Glomerular visceral epithelial cell (primary cell): ENCODE measurements around the gene RASL11B.

Experiments used
- DNase-seq: peaks from one replicate; pipeline ENCODE4 v3.0.0-alpha.2; 2016; ENCODE audit errors: extremely low spot score

RASL11B gene

GRCh38 chr4:52873861-52874343 is 11.8 kb downstream of the RASL11B start:
- no peak for DNase-seq

DNA sequence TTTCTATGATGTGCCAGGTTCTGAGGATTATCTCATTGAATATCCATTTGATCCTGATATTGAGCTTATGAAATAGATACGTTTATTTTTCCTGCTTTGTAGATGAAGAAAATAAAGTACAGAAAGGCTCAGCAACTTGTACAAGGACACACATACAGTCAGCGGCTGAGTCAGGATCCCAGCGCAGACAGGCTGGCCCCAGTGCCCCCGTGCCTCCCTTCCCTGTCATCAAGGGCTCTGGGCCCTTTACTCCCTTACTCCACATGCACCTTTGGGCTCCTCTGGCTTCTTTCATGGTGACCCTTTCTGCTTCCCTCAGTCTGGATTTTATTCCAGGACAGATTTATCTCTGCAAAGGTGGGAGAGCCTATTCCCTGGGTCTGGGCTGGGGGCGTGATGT is 12.8 kb downstream of the RASL11B start:
- no peak for DNase-seq

GRCh38 chr4:52876069-52876468 is 14.0 kb downstream of the RASL11B start:
- no peak for DNase-seq

GRCh38 chr4:52877036-52877435 is 14.9 kb downstream of the RASL11B start:
- DNase-seq, result no peak

- no peak for DNase-seq
These were observed 15.6 kb downstream of the RASL11B start for GRCh38 chr4:52877694-52878093.

GRCh38 chr4:52879471-52879870 is 17.4 kb downstream of the RASL11B start:
- no peak for DNase-seq

GRCh38 chr4:52880994-52881393 is 18.9 kb downstream of the RASL11B start:
- no peak for DNase-seq

GRCh38 chr4:52883183-52883621 is 21.1 kb downstream of the RASL11B start:
- no peak for DNase-seq

GRCh38 chr4:52883707-52884669 is 21.9 kb downstream of the RASL11B start:
- no peak for DNase-seq

GRCh38 chr4:52884994-52885393 is 22.9 kb downstream of the RASL11B start:
- no peak for DNase-seq

DNA sequence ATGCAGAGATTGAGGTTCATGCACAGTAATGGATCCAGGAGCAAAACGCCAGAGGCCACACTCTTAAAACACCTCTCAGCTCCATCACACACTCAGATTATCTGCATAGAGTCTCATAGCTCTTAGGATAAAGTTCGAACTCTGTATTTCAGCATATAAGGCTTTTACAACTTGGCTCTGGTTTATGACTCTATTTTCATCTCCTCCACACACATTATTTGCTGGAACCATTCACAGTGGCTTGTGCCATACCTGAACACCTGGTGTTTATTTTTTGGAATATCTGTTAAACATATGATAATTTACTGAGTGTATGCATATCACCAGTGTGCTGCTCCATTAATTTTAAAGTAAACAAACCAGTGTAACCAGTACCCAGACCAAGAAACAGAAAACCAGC is 27.2 kb downstream of the RASL11B start:
- DNase-seq, result no peak

DNA sequence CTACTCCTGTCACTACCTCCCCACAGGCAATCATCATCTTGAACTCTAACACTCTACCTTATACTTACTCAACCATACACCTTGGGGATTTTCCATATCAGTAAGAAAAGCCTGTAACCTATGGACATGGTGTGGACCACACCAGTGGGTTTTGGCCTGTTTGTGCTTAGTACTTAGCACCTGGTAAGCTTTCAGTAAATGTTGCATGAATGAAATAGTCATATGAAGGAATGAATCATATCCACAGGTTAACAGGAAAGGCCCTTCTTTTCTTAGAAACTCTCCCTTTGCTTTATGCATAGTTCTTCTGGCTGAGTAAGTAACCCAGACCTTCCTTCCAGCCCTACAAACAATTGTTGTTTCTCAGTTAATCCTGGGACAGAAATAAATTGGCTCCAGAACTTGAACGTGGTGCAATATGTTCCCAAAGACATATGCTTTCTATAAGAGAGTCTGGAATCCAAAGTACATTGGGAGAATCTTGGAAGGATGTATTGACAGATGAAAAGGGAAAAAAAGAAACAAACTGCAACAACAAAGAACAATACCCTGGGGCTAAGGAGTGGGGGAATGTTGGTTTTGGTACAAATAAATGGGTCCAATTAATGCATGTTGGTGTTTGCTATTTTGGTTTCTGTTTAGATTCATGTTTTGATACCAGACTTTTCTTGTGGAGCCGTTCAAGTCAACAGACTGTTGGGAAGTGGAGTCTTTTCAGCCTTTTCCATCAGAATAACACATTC is 27.8 kb downstream of the RASL11B start:
- DNase-seq, result no peak

DNA sequence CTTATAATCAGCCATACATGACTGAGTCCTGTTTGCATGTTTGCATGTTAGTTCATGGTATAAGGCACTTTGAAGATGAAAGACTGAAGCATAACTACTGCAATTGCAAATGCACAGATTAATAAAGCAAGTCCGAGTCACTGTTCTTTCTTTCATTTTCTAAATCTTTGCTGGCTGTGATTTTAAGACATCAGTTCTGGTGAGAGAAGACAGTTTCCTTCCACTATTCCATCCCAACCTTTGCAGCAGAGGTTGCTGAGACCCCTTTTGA is 28.3 kb downstream of the RASL11B start:
- DNase-seq, result no peak

- DNase-seq, result no peak
These were observed 29.6 kb downstream of the RASL11B start for GRCh38 chr4:52891743-52892142.

- DNase-seq, result no peak
These were observed 30.8 kb downstream of the RASL11B start for GRCh38 chr4:52892880-52893279.

GRCh38 chr4:52894443-52894842 is 32.3 kb downstream of the RASL11B start:
- DNase-seq, result peak; percentile 43

DNA sequence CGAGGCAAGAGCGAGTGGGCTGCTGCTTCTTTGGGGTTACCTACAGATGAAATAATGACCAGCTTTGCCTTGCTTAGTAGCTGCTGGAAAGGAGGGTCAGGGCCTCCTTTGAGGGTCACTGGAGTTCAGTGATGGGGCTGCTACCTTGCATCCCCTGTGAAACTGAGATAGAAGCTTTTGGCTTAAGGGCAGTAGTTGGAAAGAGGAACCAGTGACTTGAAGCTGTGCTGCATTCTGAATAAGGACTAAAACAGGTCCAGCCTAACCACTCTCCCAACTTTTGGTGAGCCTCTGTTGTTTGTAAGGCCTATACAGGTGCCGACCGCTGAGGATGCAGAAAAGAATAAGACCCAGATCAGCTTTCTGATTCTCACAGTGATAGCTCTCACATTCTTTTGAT is 41.2 kb downstream of the RASL11B start:
- DNase-seq, result no peak

DNA sequence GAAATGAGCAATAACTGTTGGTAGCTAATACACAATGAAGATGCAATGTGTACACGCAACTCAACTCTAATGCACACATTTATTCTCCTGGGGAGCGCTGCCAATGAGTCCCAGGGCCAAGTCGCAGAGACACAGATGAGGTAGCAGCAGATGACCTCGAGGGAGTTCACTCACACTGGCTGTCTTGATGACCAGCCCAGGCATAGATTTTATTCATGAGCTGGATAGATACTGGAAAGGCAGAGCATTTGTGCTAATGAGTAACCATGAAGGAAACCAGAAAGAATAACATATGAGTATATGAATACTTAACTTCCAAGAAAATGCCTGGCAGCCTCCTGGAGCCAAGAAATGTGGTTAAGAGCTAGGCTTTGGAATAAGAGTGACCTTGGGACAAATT is 42.3 kb downstream of the RASL11B start:
- peak; percentile 56 for DNase-seq

DNA sequence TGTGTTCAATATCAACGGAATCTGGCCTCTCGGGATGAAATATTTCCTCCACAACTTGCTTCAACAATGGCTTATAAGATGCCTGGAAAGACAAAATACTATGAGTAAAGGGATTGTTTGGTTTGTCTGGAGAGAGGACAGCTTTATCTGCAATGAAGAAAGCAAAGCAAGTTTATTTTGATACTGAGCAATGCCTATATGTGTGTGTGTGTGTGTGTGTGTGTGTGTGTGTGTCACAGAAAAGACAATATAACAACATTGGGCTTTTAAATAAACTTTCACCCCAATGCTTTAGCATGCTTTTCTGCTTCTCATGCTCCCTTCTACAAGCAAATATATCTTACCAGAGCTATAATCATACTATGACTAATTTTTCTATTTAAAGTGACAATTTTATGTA is 45.4 kb downstream of the RASL11B start:
- DNase-seq, result no peak

GRCh38 chr4:52910115-52910514 is 48.0 kb downstream of the RASL11B start:
- DNase-seq, result no peak

DNA sequence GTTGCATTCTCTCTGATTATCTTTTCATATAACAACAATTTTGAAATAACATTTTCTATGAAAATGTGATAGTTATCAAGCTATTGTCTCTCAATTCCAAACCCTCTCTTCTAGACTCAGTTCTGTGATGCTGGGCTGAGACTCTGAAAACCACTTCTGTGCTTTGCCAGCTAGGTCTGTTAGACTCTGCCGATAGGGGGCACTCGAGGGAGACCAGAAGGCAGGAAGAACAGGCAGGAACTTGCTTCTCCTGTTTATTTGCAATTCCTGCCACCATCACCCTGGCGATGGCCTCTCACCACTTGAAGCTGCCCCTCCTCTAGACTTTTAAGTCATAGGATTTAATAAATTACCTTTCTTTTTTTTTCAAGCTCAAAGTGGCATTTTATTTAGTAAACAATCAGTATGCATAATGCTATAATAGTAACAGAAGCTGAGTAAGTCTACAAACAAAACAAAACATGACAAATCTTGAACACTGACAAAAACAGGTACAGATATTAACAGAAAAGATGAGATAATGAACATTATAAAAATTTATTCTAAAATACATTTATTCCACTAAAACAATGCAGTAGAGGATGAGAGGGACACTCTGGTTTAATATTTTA is 49.7 kb downstream of the RASL11B start:
- peak; percentile 62 for DNase-seq

DNA sequence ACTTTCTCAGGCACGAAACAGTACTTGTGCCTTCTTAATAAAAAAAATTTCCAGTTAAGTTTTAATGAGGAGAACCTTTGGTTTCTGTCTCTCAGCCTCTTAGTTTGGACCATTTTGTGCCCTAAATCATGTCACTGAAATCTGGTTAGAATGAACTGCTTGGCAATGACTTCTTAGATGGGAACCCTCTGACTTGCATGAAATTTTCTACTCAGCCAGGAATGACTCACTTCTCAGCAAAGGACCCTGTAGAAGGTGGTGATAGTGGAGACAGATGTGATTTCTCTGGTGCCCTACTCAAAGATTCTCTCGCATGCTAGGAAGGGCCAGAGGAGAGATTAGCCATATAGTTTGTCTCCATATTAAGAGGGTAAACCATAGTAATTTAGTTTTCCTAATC is 50.5 kb downstream of the RASL11B start:
- DNase-seq, result no peak
